Breast epithelium (tissue), 3 donors: ENCODE data around the gene IQGAP1.
A peak's percentile ranks its signal among the peaks of the same experiment; 100 is the strongest.

ENCODE experiments used
- CTCF ChIP-seq, 3 donors: fragments of 450-650 bp; IDR thresholded peaks; one replicate each; pipeline ENCODE4 v1.5.1; 2016 to 2017; ENCODE audit warnings: antibody characterized with exemption in 3 of 3, mild to moderate bottlenecking in 3 of 3, moderate library complexity in 3 of 3
- POLR2A ChIP-seq: fragments of 450-650 bp; IDR thresholded peaks from one replicate; pipeline ENCODE4 v1.6.1; 2016; ENCODE audit warnings: antibody characterized with exemption, mild to moderate bottlenecking, moderate library complexity
- POLR2AphosphoS5 ChIP-seq, 3 donors: sonication (generic); formaldehyde crosslinking; IDR thresholded peaks; one replicate each; pipeline ENCODE4 v1.6.1; 2017; ENCODE audit warnings: antibody characterized with exemption in 3 of 3

GRCh38 chr15:90400759-90401314 is 12.8 kb downstream of the IQGAP1 start:
- TF ChIP-seq CTCF (IDR thresholded peaks at IDR 0.05) (peak in 1 of 3 donors; percentile 9), POLR2AphosphoS5 (IDR thresholded peaks at IDR 0.05) (peak in 2 of 3 donors; percentile 55 to 84), POLR2A (no peak)
